GM04504 (cell line): ENCODE data around the gene UGT1A10.
"Not testable (repeated sequence)": the region's sequence is repeated elsewhere in the genome, so short reads cannot be mapped to it uniquely, and the experiment has no call there.

Experiments
- DNase-seq: peaks from one replicate; pipeline ENCODE4 v3.0.0-alpha.2; 2012; ENCODE audit warnings: low read depth

Gene UGT1A10

GRCh38 chr2:233636306-233636705, at the start of gene UGT1A10:
TSS of gene UGT1A10 (plus strand) at chr2:233636448. CDS start at chr2:233636523, 75 bp downstream.
- not testable (repeated sequence) for DNase-seq

GRCh38 chr2:233588400-233588799, 47.8 kb upstream of the UGT1A10 start:
- no peak for DNase-seq

- DNase-seq, result not testable (repeated sequence)
These were observed 43.5 kb upstream of the UGT1A10 start for GRCh38 chr2:233592706-233593105.

- DNase-seq, result no peak
These were observed 43.0 kb upstream of the UGT1A10 start for GRCh38 chr2:233593201-233593600.

- DNase-seq, result no peak
These were observed 38.7 kb upstream of the UGT1A10 start for GRCh38 chr2:233597522-233597921.

GRCh38 chr2:233598952-233599351, 37.3 kb upstream of the UGT1A10 start:
- no peak for DNase-seq

- no peak for DNase-seq
These were observed 35.9 kb upstream of the UGT1A10 start for GRCh38 chr2:233600386-233600785.

GRCh38 chr2:233602076-233602475, 34.2 kb upstream of the UGT1A10 start:
- DNase-seq, result no peak

GRCh38 chr2:233603520-233603919, 32.7 kb upstream of the UGT1A10 start:
- DNase-seq, result no peak

GRCh38 chr2:233604826-233605225, 31.4 kb upstream of the UGT1A10 start:
- DNase-seq, result no peak

- no peak for DNase-seq
These were observed 30.6 kb upstream of the UGT1A10 start for GRCh38 chr2:233605680-233606079.

- DNase-seq, result no peak
These were observed 25.0 kb upstream of the UGT1A10 start for GRCh38 chr2:233611284-233611683.

- not testable (repeated sequence) for DNase-seq
These were observed 18.8 kb upstream of the UGT1A10 start, which contains the start of gene UGT1A8 for GRCh38 chr2:233617476-233617875. TSS of gene UGT1A8 (plus strand) at chr2:233617633. CDS start at chr2:233617708, 75 bp downstream.

GRCh38 chr2:233620204-233620603, 16.0 kb upstream of the UGT1A10 start:
- DNase-seq, result no peak

- not testable (repeated sequence) for DNase-seq
These were observed 14.4 kb upstream of the UGT1A10 start for GRCh38 chr2:233621863-233622262.

- DNase-seq, result no peak
These were observed 8.8 kb upstream of the UGT1A10 start for GRCh38 chr2:233627331-233628025.

GRCh38 chr2:233638836-233639235, 2.6 kb downstream of the UGT1A10 start:
- no peak for DNase-seq

- no peak for DNase-seq
These were observed 3.6 kb downstream of the UGT1A10 start for GRCh38 chr2:233639860-233640259.

GRCh38 chr2:233643128-233643527, 6.9 kb downstream of the UGT1A10 start:
- no peak for DNase-seq

- DNase-seq, result not testable (repeated sequence)
These were observed 9.8 kb downstream of the UGT1A10 start for GRCh38 chr2:233646033-233646432.

GRCh38 chr2:233650981-233651380, 14.7 kb downstream of the UGT1A10 start:
- no peak for DNase-seq

GRCh38 chr2:233651430-233651829, 15.2 kb downstream of the UGT1A10 start:
- DNase-seq, result no peak

- no peak for DNase-seq
These were observed 18.3 kb downstream of the UGT1A10 start for GRCh38 chr2:233654501-233654900.

GRCh38 chr2:233655043-233655442, 18.8 kb downstream of the UGT1A10 start:
- DNase-seq, result no peak
